NCI-H2196 treated with DMSO at 0.1 percent for 48 hours (cell line): Measurements from ENCODE around the gene YY1.
"Not testable (repeated sequence)": the region's sequence is repeated elsewhere in the genome, so short reads cannot be mapped to it uniquely, and the experiment has no call there.

ENCODE experiments used
- DNase-seq: peaks from one replicate; lab custom pipeline; 2025; ENCODE audit not compliant: unreplicated experiment; lab: John Stamatoyannopoulos, UW

The YY1 gene

GRCh38 chr14:100312110-100312876, 73.3 kb downstream of the YY1 start:
- DNase-seq = not testable (repeated sequence)

GRCh38 chr14:100312877-100313400, 74.0 kb downstream of the YY1 start:
- DNase-seq = no peak

- DNase-seq = no peak
Measured at GRCh38 chr14:100313464-100314230, 74.7 kb downstream of the YY1 start.

GRCh38 chr14:100314724-100315123, 75.8 kb downstream of the YY1 start:
- no peak for DNase-seq

GRCh38 chr14:100317389-100317788, 78.4 kb downstream of the YY1 start:
- DNase-seq = no peak

GRCh38 chr14:100317912-100318808, 79.2 kb downstream of the YY1 start:
- no peak for DNase-seq

- no peak for DNase-seq
Measured at GRCh38 chr14:100320157-100320856, 81.4 kb downstream of the YY1 start.

- no peak for DNase-seq
Measured at GRCh38 chr14:100321473-100322137, 82.7 kb downstream of the YY1 start.

- DNase-seq = no peak
Measured at GRCh38 chr14:100322138-100322957, 83.4 kb downstream of the YY1 start.

GRCh38 chr14:100323121-100323941, 84.4 kb downstream of the YY1 start, which contains the start of gene SLC25A47:
TSS of gene SLC25A47 (plus strand) at chr14:100323339. CDS start at chr14:100323415, 76 bp downstream.
- no peak for DNase-seq

GRCh38 chr14:100323942-100324307, 85.0 kb downstream of the YY1 start:
- DNase-seq = no peak

- no peak for DNase-seq
Measured at GRCh38 chr14:100325231-100325632, 86.3 kb downstream of the YY1 start.

GRCh38 chr14:100325958-100326357, 87.0 kb downstream of the YY1 start:
- DNase-seq = no peak

GRCh38 chr14:100327128-100327527, 88.2 kb downstream of the YY1 start:
- no peak for DNase-seq

- no peak for DNase-seq
Measured at GRCh38 chr14:100328495-100329163, 89.7 kb downstream of the YY1 start.

- no peak for DNase-seq
Measured at GRCh38 chr14:100329233-100330006, 90.5 kb downstream of the YY1 start.

- no peak for DNase-seq
Measured at GRCh38 chr14:100330007-100330344, 91.0 kb downstream of the YY1 start.
